ENCODE results near the gene TAS2R16.

- TF ChIP-seq CTCF (conservative IDR thresholded peaks at IDR 0.05 in 1 of 2, IDR thresholded peaks at IDR 0.05 in 1 of 2; ENCODE audit: low read depth in 1 of 2, low read length in 2 of 2): no peak
- no peak for TF ChIP-seq EZH2 (IDR thresholded peaks at IDR 0.05; ENCODE audit: low read length, missing control alignments)
These were observed 11.5 kb downstream of the TAS2R16 start for GRCh38 chr7:122984021-122984420.
